ENCODE measurements around the gene AXIN1.
"Not testable (repeated sequence)": the region's sequence is repeated elsewhere in the genome, so short reads cannot be mapped to it uniquely, and the experiment has no call there.

DNA sequence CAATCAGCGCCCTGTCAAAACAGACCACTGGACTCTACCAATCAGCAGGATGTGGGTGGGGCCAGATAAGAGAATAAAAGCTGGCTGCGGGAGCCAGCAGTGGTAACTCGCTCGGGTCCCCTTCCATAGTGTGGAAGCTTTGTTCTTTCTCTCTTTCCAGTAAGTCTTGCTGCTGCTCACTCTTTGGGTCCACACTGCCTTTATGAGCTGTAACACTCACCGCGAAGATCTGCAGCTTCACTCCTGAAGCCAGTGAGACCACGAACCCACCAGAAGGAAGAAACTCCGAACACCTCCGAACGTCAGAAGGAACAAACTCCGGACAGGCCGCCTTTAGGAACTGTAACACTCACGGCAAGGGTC, 10.6 kb downstream of the AXIN1 start:
- TF ChIP-seq, protein P1, sequence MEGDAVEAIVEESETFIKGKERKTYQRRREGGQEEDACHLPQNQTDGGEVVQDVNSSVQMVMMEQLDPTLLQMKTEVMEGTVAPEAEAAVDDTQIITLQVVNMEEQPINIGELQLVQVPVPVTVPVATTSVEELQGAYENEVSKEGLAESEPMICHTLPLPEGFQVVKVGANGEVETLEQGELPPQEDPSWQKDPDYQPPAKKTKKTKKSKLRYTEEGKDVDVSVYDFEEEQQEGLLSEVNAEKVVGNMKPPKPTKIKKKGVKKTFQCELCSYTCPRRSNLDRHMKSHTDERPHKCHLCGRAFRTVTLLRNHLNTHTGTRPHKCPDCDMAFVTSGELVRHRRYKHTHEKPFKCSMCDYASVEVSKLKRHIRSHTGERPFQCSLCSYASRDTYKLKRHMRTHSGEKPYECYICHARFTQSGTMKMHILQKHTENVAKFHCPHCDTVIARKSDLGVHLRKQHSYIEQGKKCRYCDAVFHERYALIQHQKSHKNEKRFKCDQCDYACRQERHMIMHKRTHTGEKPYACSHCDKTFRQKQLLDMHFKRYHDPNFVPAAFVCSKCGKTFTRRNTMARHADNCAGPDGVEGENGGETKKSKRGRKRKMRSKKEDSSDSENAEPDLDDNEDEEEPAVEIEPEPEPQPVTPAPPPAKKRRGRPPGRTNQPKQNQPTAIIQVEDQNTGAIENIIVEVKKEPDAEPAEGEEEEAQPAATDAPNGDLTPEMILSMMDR (IDR thresholded peaks at IDR 0.05; ENCODE audit: low read length), result not testable (repeated sequence)
- TF ChIP-seq EZH2 (optimal IDR thresholded peaks at IDR 0.05; ENCODE audit: low read depth, low read length), result not testable (repeated sequence)
